Trophoblast cell (in vitro differentiated cells and primary cell): ENCODE data around the gene ITGAL.

Experiments
- DNase-seq, 2 donors: peaks; one replicate each; pipeline ENCODE4 v3.0.0-alpha.2; 2016
- H2AFZ ChIP-seq: 2 replicates; pipeline ENCODE4 v1.6.1; 2013; ENCODE audit warnings: low read length, moderate library complexity, mild to moderate bottlenecking; ENCODE audit not compliant: insufficient read depth, poor library complexity
- H2AK5ac ChIP-seq: 2 replicates; pipeline ENCODE4 v1.6.1; 2013; ENCODE audit warnings: mild to moderate bottlenecking, low read length
- H2BK120ac ChIP-seq: 2 replicates; pipeline ENCODE4 v1.6.1; 2013; ENCODE audit warnings: low read length, mild to moderate bottlenecking, moderate library complexity; ENCODE audit not compliant: insufficient read depth, poor library complexity
- H2BK12ac ChIP-seq: 2 replicates; pipeline ENCODE4 v1.6.1; 2013; ENCODE audit warnings: mild to moderate bottlenecking, low read length, moderate library complexity
- H2BK5ac ChIP-seq: 2 replicates; pipeline ENCODE4 v1.6.1; 2013; ENCODE audit warnings: low read length, low read depth, moderate library complexity, mild to moderate bottlenecking; ENCODE audit not compliant: poor library complexity
- H3K14ac ChIP-seq: 2 replicates; pipeline ENCODE4 v1.6.1; 2013; ENCODE audit warnings: mild to moderate bottlenecking, low read length
- H3K18ac ChIP-seq: 2 replicates; pipeline ENCODE4 v1.6.1; 2013; ENCODE audit warnings: mild to moderate bottlenecking, low read length
- H3K23ac ChIP-seq: 2 replicates; pipeline ENCODE4 v1.6.1; 2013; ENCODE audit warnings: low read length
- H3K27ac ChIP-seq: 2 replicates; pipeline ENCODE4 v1.5.1; 2013; ENCODE audit warnings: low read depth, mild to moderate bottlenecking, inconsistent platforms, low read length, moderate library complexity
- H3K27me3 ChIP-seq: 2 replicates; pipeline ENCODE4 v1.6.1; 2013; ENCODE audit warnings: inconsistent platforms, mild to moderate bottlenecking, low read length, moderate library complexity; ENCODE audit not compliant: insufficient read depth
- H3K36me3 ChIP-seq, 2 experiments: 1 replicate in 1 of 2; 2 replicates in 1 of 2; pipeline ENCODE4 v1.6.1; 2013; ENCODE audit warnings: low read length in 2 of 2, mild to moderate bottlenecking in 2 of 2, moderate library complexity in 1 of 2; ENCODE audit not compliant: insufficient read depth in 2 of 2, control insufficient read depth in 1 of 2
- H3K4ac ChIP-seq: 2 replicates; pipeline ENCODE4 v1.6.1; 2013; ENCODE audit warnings: low read depth, mild to moderate bottlenecking, low read length, moderate library complexity
- H3K4me1 ChIP-seq, 2 experiments: 1 replicate in 1 of 2; 2 replicates in 1 of 2; pipeline ENCODE4 v1.6.1; 2013; ENCODE audit warnings: low read length in 2 of 2, mild to moderate bottlenecking in 2 of 2, moderate library complexity in 1 of 2; ENCODE audit not compliant: insufficient read depth in 2 of 2, control insufficient read depth in 1 of 2
- H3K4me2 ChIP-seq: 2 replicates; pipeline ENCODE4 v1.6.1; 2013; ENCODE audit warnings: inconsistent platforms, mild to moderate bottlenecking, low read length, moderate library complexity
- H3K4me3 ChIP-seq: 2 replicates; pipeline ENCODE4 v1.5.1; 2013; ENCODE audit warnings: mild to moderate bottlenecking, low read depth, low read length, inconsistent platforms
- H3K79me1 ChIP-seq: one replicate; pipeline ENCODE4 v1.6.1; 2013; ENCODE audit warnings: low read length
- H3K79me2 ChIP-seq: 2 replicates; pipeline ENCODE4 v1.6.1; 2013; ENCODE audit warnings: low read length, mild to moderate bottlenecking; ENCODE audit not compliant: control insufficient read depth, insufficient read depth, poor library complexity
- H3K9ac ChIP-seq: 2 replicates; pipeline ENCODE4 v1.6.1; 2013; ENCODE audit warnings: mild to moderate bottlenecking, low read length
- H3K9me3 ChIP-seq: 2 replicates; pipeline ENCODE4 v1.6.1; 2013; ENCODE audit warnings: low read depth, mild to moderate bottlenecking, control low read depth, inconsistent platforms, low read length; ENCODE audit not compliant: insufficient read depth
- H4K12ac ChIP-seq: 2 replicates; pipeline ENCODE4 v1.6.1; 2013; ENCODE audit warnings: low read depth, mild to moderate bottlenecking, low read length, moderate library complexity
- H4K8ac ChIP-seq: 2 replicates; pipeline ENCODE4 v1.6.1; 2013; ENCODE audit warnings: low read depth, mild to moderate bottlenecking, low read length, moderate library complexity
- H4K91ac ChIP-seq: one replicate; pipeline ENCODE4 v1.6.1; 2013; ENCODE audit warnings: low read depth, mild to moderate bottlenecking, low read length, moderate library complexity
- WGBS: extraction: QIAGEN DNeasy Blood & Tissue Kit; methylation state at CpG from one replicate; pipeline ENCODE4 v1.1.7; 2013; ENCODE audit warnings: missing lambda C conversion rate; ENCODE audit not compliant: insufficient read length, insufficient coverage; ENCODE audit errors: extremely low coverage; 5-methylcytosine and 5-hydroxymethylcytosine counted together

ITGAL gene

DNA sequence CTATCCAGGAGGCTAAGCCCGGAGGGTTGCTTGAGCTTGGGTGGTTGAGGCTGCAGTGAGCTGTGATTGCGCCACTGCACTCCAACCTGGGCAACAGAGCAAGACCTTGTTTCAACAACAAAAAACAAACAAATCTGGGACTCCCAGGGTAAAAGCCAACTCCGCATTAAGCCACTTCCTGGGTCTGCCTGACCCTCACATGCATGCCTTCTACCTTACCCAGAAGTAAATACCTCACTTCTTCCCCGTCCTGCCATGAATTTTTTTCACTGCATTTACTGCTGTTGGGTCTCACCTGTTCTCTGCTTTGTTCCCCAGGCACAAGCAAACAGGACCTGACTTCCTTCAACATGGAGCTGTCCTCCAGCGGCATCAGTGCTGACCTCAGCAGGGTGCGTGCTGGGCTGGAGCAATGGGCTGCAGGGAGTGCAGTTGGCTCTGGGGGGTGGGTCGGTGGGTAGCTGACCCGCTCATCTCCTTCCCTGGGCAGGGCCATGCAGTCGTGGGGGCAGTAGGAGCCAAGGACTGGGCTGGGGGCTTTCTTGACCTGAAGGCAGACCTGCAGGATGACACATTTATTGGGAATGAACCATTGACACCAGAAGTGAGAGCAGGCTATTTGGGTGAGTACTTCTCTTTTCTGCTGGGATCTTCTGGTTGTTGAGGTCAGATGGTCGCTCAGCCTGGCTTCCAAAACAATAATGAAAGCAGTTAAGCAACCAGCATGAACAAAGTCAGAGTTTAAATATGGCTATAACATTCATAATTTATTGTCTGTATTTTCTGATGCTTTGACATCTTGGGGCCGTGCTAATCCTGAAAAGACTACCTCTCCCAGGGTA is 16.4 kb downstream of the ITGAL start:
- Histone ChIP-seq H2BK12ac (no peak overlapping the region), H3K14ac (no peak overlapping the region), H3K79me2 (no peaks in the 10 kb centered on the region), H3K79me1 (no peaks in the 10 kb centered on the region), H3K23ac (no peak overlapping the region), H3K4ac (no peak overlapping the region), H3K4me3 (no peak overlapping the region), H3K9ac (no peak overlapping the region), H4K12ac (no peak overlapping the region), H3K27me3 (no peaks in the 10 kb centered on the region), H2BK120ac (no peak overlapping the region), H2BK5ac (no peak overlapping the region), H3K18ac (no peak overlapping the region), H3K9me3 (no peaks in the 10 kb centered on the region), H4K8ac (no peak overlapping the region), H2AFZ (no peak overlapping the region), H3K4me2 (no peak overlapping the region), H3K36me3 (no peaks in the 10 kb centered on the region), H3K4me1 (peaks cover 0 to 4% of the 10 kb centered on the region in 2 experiments), H3K27ac (no peak overlapping the region), H4K91ac (no peak overlapping the region), H2AK5ac (no peak overlapping the region)
- WGBS: no CpG with 5 or more reads among the region's 11 CpGs
- peak; percentile 84 to 86 for DNase-seq

DNA sequence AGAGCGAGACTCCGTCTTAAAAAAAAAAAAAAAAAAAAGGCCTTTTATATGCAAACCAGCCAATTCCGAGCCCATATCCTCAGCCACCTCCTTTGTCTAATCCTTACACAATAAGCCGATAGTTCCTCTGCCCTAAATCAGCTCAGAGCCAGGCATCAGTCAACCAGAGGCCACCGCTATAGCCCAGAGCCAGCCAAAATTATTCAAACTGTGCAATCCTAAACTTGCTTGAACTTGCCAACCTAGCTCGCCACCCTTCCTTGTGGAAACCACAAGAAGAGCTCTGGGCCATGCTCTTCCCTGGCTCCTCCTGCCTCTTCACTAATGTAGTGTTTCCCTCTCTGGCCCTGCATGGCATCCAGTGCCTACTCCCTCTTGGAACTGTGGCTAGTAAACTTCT is 17.7 kb downstream of the ITGAL start:
- no peaks in the 10 kb centered on the region for H3K27me3 ChIP-seq
- H3K4me1 ChIP-seq: peaks cover 0 to 4% of the 10 kb centered on the region in 2 experiments
- H2AFZ ChIP-seq: no peak overlapping the region
- no peak overlapping the region for H2AK5ac ChIP-seq
- WGBS: no CpG with 5 or more reads among the region's 6 CpGs
- no peak overlapping the region for H3K4ac ChIP-seq
- no peak overlapping the region for H4K8ac ChIP-seq
- H2BK5ac ChIP-seq: no peak overlapping the region
- H2BK12ac ChIP-seq: no peak overlapping the region
- no peak overlapping the region for H2BK120ac ChIP-seq
- H3K9me3 ChIP-seq: no peaks in the 10 kb centered on the region
- H3K14ac ChIP-seq: no peak overlapping the region
- no peak overlapping the region for H3K9ac ChIP-seq
- no peak for DNase-seq
- H4K12ac ChIP-seq: no peak overlapping the region
- no peak overlapping the region for H3K4me2 ChIP-seq
- H3K36me3 ChIP-seq: no peaks in the 10 kb centered on the region
- no peak overlapping the region for H3K18ac ChIP-seq
- no peak overlapping the region for H3K4me3 ChIP-seq
- H3K27ac ChIP-seq: no peak overlapping the region
- no peaks in the 10 kb centered on the region for H3K79me1 ChIP-seq
- no peak overlapping the region for H3K23ac ChIP-seq
- H4K91ac ChIP-seq: no peak overlapping the region
- H3K79me2 ChIP-seq: no peaks in the 10 kb centered on the region

DNA sequence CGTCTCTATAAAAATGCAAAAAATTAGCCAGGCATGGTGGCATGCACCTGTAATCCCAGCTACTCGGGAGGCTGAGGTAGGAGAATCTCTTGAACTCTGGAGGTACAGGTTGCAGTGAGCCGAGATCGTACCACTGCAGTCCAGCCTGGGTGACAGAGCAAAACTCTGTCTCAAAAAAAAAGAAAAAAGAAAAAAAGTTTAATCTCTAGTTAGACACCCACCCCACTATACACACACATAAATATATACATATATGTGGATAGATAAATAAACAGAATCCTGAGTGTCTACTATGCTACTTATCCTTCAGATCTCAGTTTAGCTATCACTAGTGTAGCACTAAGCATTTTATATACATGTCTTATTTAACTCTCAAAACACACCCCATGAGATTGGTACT is 18.7 kb downstream of the ITGAL start:
- Histone ChIP-seq H3K27ac (no peak overlapping the region), H3K4me3 (no peak overlapping the region), H2AFZ (no peak overlapping the region), H3K9ac (no peak overlapping the region), H3K79me2 (no peaks in the 10 kb centered on the region), H2AK5ac (no peak overlapping the region), H2BK120ac (no peak overlapping the region), H4K91ac (no peak overlapping the region), H3K18ac (no peak overlapping the region), H3K9me3 (no peaks in the 10 kb centered on the region), H3K4ac (no peak overlapping the region), H3K23ac (no peak overlapping the region), H2BK12ac (no peak overlapping the region), H4K12ac (no peak overlapping the region), H3K4me2 (no peak overlapping the region), H3K79me1 (no peaks in the 10 kb centered on the region), H3K27me3 (no peaks in the 10 kb centered on the region), H4K8ac (no peak overlapping the region), H2BK5ac (no peak overlapping the region), H3K36me3 (no peaks in the 10 kb centered on the region), H3K4me1 (peaks cover 0 to 4% of the 10 kb centered on the region in 2 experiments), H3K14ac (no peak overlapping the region)
- WGBS: no CpG with 5 or more reads among the region's 4 CpGs
- no peak for DNase-seq

DNA sequence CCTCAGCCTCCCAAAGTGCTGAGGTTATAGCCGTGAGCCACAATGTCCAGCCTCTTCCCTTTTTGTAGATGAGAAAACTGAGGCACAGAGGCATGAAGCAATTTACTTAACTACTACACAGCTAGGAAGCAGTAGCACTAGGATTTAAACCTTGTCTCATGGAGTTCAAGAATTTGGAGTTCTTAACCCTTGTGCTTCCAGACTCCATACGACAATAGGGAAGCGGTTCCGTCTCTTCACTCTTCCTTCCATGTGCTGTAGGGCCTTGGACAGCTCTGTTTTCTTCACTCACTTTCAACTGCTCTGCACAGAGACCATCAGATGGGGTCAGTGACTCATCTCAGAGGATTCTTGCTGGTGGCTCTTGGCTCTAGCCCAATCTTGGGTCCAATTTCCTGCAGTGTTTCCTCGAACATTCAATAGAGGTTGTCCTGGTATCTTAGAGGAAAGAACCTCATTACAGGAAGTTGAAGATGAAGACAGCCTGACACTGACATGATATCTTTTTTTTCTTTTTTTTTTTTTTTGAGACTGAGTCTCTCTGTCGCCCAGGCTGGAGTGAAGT is 19.3 kb downstream of the ITGAL start:
- Histone ChIP-seq H4K8ac (no peak overlapping the region), H4K12ac (no peak overlapping the region), H2BK120ac (no peak overlapping the region), H3K36me3 (no peaks in the 10 kb centered on the region), H3K4me2 (no peak overlapping the region), H3K4me1 (peaks cover 0 to 4% of the 10 kb centered on the region in 2 experiments), H2BK5ac (no peak overlapping the region), H3K9me3 (no peaks in the 10 kb centered on the region), H3K9ac (no peak overlapping the region), H2AK5ac (no peak overlapping the region), H2AFZ (no peak overlapping the region), H2BK12ac (no peak overlapping the region), H4K91ac (no peak overlapping the region), H3K4me3 (no peak overlapping the region), H3K4ac (no peak overlapping the region), H3K79me2 (no peaks in the 10 kb centered on the region), H3K79me1 (no peaks in the 10 kb centered on the region), H3K23ac (no peak overlapping the region), H3K27ac (no peak overlapping the region), H3K14ac (no peak overlapping the region), H3K18ac (no peak overlapping the region), H3K27me3 (no peaks in the 10 kb centered on the region)
- WGBS: no CpG with 5 or more reads among the region's 6 CpGs
- DNase-seq: peak; percentile 73 to 78
